ENCODE data around the gene A3GALT2.

Gene A3GALT2

DNA sequence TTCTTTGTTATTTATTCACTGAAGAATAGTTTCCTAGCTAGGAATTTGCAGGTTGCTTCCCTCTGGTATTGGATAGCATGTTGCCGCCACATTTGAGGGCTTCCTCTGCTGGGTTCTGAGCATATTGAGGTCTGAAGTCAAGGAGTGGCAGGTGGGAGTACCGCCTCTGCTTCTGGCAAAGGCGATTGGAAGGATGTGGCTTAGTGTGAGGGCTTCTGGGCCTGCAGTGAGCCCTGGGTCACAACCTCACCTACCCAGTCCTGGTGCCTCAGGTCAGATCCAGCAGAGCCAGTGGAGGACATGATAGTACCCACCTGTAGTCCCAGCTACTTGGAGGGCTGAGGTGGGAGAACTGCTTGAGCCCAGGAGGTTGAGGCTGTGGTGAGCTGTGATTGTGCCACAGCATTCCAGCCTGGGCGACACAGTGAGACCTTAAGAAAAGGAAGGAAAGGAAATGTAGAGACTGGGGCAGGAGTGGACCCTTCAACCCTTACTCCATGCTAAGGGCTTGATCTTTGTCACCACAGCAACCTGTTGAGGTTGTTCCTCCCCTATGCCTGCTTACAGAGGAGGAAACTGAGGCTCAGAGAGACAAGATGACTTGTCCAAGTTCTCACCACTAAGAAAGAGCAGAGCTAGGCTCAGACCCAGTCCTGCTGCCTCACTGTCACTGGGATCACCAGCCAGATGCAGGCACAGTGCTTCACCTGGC, 22.8 kb downstream of the A3GALT2 start:
- Histone ChIP-seq H4K20me1 (ENCODE audit: insufficient read depth, low read length) (no peaks in the 10 kb centered on the region), H2AFZ (ENCODE audit: low read length) (no peak overlapping the region), H3K9me2 (ENCODE audit: low read depth, low read length) (no peaks in the 10 kb centered on the region), H3F3A (ENCODE audit: insufficient read depth, low read length) (no peaks in the 10 kb centered on the region), H3K27me3 (ENCODE audit: insufficient read depth, low read length) (no peaks in the 10 kb centered on the region), H3K36me3 (ENCODE audit: insufficient read depth, low read length) (no peaks in the 10 kb centered on the region), H3K79me2 (ENCODE audit: insufficient read depth, low read length) (no peaks in the 10 kb centered on the region), H3K27ac (ENCODE audit: low read depth, low read length, poor library complexity, severe bottlenecking) (no peak overlapping the region), H3K4me2 (ENCODE audit: low read length) (no peak overlapping the region), H3K4me3 (ENCODE audit: low read depth, low read length, poor library complexity, severe bottlenecking) (no peak overlapping the region), H3K4me1 (ENCODE audit: insufficient read depth, low read length, severe bottlenecking) (no peaks in the 10 kb centered on the region), H3K9ac (ENCODE audit: low read length) (no peak overlapping the region), H3K9me3 (ENCODE audit: low read length) (no peaks in the 10 kb centered on the region)
- no peak for TF ChIP-seq CTCF (IDR thresholded peaks at IDR 0.05; ENCODE audit: low read length)
- TF ChIP-seq EZH2 (IDR thresholded peaks at IDR 0.05; ENCODE audit: borderline replicate concordance, low read length), result no peak

- Histone ChIP-seq H3K4me2 (ENCODE audit: low read length) (no peak overlapping the region), H3K4me1 (ENCODE audit: insufficient read depth, low read length, severe bottlenecking) (no peaks in the 10 kb centered on the region), H3K9ac (ENCODE audit: low read length) (no peak overlapping the region), H3K36me3 (ENCODE audit: insufficient read depth, low read length) (no peaks in the 10 kb centered on the region), H2AFZ (ENCODE audit: low read length) (no peak overlapping the region), H3K79me2 (ENCODE audit: insufficient read depth, low read length) (no peaks in the 10 kb centered on the region), H3K9me2 (ENCODE audit: low read depth, low read length) (no peaks in the 10 kb centered on the region), H3K9me3 (ENCODE audit: low read length) (no peaks in the 10 kb centered on the region), H3K27ac (ENCODE audit: low read depth, low read length, poor library complexity, severe bottlenecking) (no peak overlapping the region), H4K20me1 (ENCODE audit: insufficient read depth, low read length) (no peaks in the 10 kb centered on the region), H3K27me3 (ENCODE audit: insufficient read depth, low read length) (no peaks in the 10 kb centered on the region), H3K4me3 (ENCODE audit: low read depth, low read length, poor library complexity, severe bottlenecking) (no peak overlapping the region), H3F3A (ENCODE audit: insufficient read depth, low read length) (no peaks in the 10 kb centered on the region)
- TF ChIP-seq EZH2 (IDR thresholded peaks at IDR 0.05; ENCODE audit: borderline replicate concordance, low read length) (no peak), CTCF (IDR thresholded peaks at IDR 0.05; ENCODE audit: low read length) (no peak)
Measured at GRCh38 chr1:33296824-33297223, 24.1 kb downstream of the A3GALT2 start.

- no peaks in the 10 kb centered on the region for H3K36me3 ChIP-seq (ENCODE audit: insufficient read depth, low read length)
- H3K9me3 ChIP-seq (ENCODE audit: low read length), result no peaks in the 10 kb centered on the region
- H3K9ac ChIP-seq (ENCODE audit: low read length), result no peak overlapping the region
- H3K4me2 ChIP-seq (ENCODE audit: low read length), result no peak overlapping the region
- no peaks in the 10 kb centered on the region for H3F3A ChIP-seq (ENCODE audit: insufficient read depth, low read length)
- no peaks in the 10 kb centered on the region for H3K9me2 ChIP-seq (ENCODE audit: low read depth, low read length)
- TF ChIP-seq EZH2 (IDR thresholded peaks at IDR 0.05; ENCODE audit: borderline replicate concordance, low read length) (no peak), CTCF (IDR thresholded peaks at IDR 0.05; ENCODE audit: low read length) (no peak)
- no peak overlapping the region for H3K27ac ChIP-seq (ENCODE audit: low read depth, low read length, poor library complexity, severe bottlenecking)
- no peaks in the 10 kb centered on the region for H3K79me2 ChIP-seq (ENCODE audit: insufficient read depth, low read length)
- H4K20me1 ChIP-seq (ENCODE audit: insufficient read depth, low read length), result no peaks in the 10 kb centered on the region
- no peaks in the 10 kb centered on the region for H3K27me3 ChIP-seq (ENCODE audit: insufficient read depth, low read length)
- no peak overlapping the region for H3K4me3 ChIP-seq (ENCODE audit: low read depth, low read length, poor library complexity, severe bottlenecking)
- no peak overlapping the region for H2AFZ ChIP-seq (ENCODE audit: low read length)
- no peaks in the 10 kb centered on the region for H3K4me1 ChIP-seq (ENCODE audit: insufficient read depth, low read length, severe bottlenecking)
Measured at GRCh38 chr1:33296082-33296458, 24.8 kb downstream of the A3GALT2 start.

All from OCI-LY1 (cell line).